ENCODE data around the gene KIFC3. TPM values are rescaled to one million over a fixed set of nuclear protein-coding genes. Genes with fewer than 3 reads are reported as not detected.
A peak's percentile ranks its signal among the peaks of the same experiment; 100 is the strongest.

Gene KIFC3
- total RNA-seq, 1 donor from 2014 or later, result 25.1 TPM

DNA sequence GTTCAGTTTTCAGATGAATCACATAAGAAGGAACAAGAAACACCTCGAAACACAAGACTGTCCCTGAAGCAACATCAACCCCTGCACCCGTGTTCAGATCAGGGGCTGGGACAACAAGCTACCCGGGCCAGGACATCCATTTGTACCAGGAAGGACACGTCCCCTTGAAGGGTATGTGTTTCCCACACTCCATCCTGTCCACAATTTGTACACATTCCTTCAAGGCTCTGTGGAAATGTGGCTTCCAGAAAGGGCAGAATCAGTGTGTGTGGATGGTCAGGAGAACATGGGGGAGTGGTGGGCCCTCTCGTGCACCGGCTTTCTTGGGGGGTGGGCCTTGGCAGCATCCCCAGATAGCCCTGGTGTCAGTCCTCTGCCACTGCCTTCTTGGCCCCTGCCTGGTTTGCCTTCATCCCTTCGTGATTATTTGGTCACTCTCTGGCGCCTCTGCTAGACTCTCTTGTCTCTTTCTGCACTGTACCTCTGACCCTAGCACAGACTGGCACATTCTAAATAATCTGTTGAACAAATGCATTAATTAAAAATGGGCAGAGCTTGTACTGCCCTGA lies 10.3 kb downstream of the KIFC3 start:
- H3K4me3 Mint-ChIP-seq, result no peak overlapping the region
- no peak for DNase-seq (ENCODE audit: low read depth, low spot score)
- H3K9me3 Mint-ChIP-seq, result no peaks in the 10 kb centered on the region
- H3K27ac Mint-ChIP-seq (ENCODE audit: unreplicated experiment), result no peak overlapping the region
- TF ChIP-seq, protein P1, sequence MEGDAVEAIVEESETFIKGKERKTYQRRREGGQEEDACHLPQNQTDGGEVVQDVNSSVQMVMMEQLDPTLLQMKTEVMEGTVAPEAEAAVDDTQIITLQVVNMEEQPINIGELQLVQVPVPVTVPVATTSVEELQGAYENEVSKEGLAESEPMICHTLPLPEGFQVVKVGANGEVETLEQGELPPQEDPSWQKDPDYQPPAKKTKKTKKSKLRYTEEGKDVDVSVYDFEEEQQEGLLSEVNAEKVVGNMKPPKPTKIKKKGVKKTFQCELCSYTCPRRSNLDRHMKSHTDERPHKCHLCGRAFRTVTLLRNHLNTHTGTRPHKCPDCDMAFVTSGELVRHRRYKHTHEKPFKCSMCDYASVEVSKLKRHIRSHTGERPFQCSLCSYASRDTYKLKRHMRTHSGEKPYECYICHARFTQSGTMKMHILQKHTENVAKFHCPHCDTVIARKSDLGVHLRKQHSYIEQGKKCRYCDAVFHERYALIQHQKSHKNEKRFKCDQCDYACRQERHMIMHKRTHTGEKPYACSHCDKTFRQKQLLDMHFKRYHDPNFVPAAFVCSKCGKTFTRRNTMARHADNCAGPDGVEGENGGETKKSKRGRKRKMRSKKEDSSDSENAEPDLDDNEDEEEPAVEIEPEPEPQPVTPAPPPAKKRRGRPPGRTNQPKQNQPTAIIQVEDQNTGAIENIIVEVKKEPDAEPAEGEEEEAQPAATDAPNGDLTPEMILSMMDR (conservative IDR thresholded peaks at IDR 0.05), result no peak
- no peaks in the 10 kb centered on the region for H3K27me3 Mint-ChIP-seq (ENCODE audit: low read depth)
- H3K4me1 Mint-ChIP-seq, result peaks cover 3% of the 10 kb centered on the region
- no peaks in the 10 kb centered on the region for H3K36me3 Mint-ChIP-seq (ENCODE audit: low read depth)

DNA sequence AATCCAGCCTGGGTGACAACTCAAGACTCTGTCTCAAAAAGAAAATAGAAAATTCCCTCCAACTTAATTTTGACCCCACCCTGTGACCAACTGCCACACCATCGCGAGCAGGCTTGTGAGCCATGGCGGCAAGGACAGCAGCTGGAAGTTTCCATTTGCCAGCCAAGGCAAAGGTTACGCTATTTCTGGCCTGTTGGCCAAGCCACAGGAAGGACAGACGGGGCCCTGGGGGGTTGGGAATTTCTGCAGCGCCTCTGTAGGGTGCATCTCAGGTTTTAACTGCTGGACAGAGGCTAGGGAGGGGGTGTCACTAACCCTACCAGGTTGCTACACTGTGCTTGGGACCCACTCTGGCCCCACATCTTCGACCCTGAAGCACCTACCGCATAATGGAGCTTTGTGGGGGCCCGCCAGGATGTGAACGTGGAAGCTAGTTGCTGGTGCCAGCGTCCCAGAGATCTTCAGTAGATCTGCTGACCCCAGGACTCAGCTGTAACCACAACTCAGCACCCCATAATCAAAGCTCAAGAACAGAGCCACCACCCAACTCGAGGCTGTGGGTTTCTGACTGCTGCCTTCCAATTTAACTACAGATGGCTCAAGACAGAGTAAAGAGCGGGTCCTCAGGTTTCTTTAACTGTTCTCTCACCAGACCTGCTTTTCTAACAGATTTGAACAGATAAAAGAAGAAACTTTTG lies 10.9 kb downstream of the KIFC3 start:
- H3K36me3 Mint-ChIP-seq (ENCODE audit: low read depth), result no peaks in the 10 kb centered on the region
- TF ChIP-seq, protein P1 (conservative IDR thresholded peaks at IDR 0.05), result no peak
- H3K27me3 Mint-ChIP-seq (ENCODE audit: low read depth), result no peaks in the 10 kb centered on the region
- no peaks in the 10 kb centered on the region for H3K9me3 Mint-ChIP-seq
- H3K27ac Mint-ChIP-seq (ENCODE audit: unreplicated experiment), result no peak overlapping the region
- no peak overlapping the region for H3K4me3 Mint-ChIP-seq
- DNase-seq (ENCODE audit: low read depth, low spot score), result no peak
- H3K4me1 Mint-ChIP-seq, result peaks cover 3% of the 10 kb centered on the region

DNA sequence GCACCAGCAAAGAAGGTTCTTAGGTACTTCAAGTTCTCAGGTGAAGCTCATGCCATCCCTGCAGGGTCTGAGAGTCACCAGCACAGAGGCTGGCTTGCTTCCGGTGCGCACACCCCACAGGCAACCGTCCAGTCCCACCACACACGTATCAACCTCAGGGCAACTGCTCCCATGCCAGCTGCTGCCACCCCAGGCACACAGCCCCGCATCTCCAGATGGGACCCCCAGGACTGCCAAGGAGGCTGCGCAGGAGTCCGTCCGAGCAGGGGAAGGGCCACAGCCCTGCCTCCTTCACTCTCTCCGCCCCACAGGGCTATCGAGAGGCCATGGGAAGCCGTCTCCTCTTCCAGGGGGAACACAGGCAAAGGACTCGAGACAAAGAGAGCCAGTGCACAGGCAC lies 13.3 kb downstream of the KIFC3 start:
- peak overlapping the region; percentile 19 for H3K27ac Mint-ChIP-seq (ENCODE audit: unreplicated experiment)

DNA sequence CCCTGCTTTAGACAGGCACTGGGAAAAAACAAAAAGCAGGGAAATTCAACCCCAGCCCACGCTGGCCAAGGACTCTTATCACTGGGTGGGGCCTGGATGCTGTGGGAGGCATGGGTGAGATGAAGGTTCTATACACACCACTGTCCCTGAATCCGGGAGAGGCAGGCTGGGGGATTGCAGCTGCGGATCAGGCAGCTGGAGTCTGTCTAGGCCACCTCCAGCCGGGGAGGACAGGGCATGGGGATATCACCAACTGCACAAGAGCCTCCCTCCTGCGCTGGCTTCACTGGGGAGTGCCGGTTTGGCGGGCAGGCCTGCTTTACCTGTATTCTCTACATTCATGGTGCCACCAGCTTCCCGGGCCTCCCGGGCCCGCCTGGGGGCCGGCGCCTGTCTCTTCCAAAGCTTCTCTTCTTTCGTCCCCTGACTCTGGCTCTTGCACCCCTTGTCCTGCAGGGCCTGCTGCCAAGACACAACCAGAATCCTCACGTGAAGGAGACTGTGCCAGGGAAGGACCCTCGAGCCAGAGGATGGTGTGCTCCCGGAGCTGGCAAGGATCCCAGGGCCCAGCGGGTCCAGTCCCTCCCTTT lies 13.9 kb downstream of the KIFC3 start:
- Mint-ChIP-seq H3K27me3 (ENCODE audit: low read depth) (no peaks in the 10 kb centered on the region), H3K36me3 (ENCODE audit: low read depth) (no peaks in the 10 kb centered on the region), H3K4me3 (no peak overlapping the region)

More for the DNA sequence above, 13.3 kb downstream of the KIFC3 start:
- no peak for DNase-seq (ENCODE audit: low read depth, low spot score)
- no peaks in the 10 kb centered on the region for H3K36me3 Mint-ChIP-seq (ENCODE audit: low read depth)
- peaks cover 3% of the 10 kb centered on the region for H3K4me1 Mint-ChIP-seq
- H3K4me3 Mint-ChIP-seq, result no peak overlapping the region
- H3K9me3 Mint-ChIP-seq, result no peaks in the 10 kb centered on the region
- no peaks in the 10 kb centered on the region for H3K27me3 Mint-ChIP-seq (ENCODE audit: low read depth)
- TF ChIP-seq, protein P1 (conservative IDR thresholded peaks at IDR 0.05), result no peak

DNA sequence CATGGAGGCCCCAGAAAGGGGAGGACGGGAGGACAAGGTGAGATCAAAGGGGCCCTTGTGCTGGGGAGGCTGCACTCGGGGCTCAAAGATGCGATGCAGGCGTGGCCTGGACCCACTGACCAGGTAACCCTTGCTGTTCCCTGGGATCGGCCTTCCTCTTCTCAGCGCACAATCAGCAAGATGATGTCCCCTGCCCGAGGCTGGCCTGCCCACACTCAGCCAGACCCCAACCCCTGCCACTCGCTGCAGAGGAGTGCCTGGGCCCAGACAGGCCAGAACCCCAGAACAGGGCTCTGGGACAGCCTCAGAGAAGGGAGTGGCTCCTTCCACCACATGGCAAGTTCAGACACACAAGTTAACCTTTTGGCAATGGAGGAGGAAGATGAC lies 14.8 kb downstream of the KIFC3 start:
- H3K4me3 Mint-ChIP-seq, result no peak overlapping the region
- no peaks in the 10 kb centered on the region for H3K36me3 Mint-ChIP-seq (ENCODE audit: low read depth)
- DNase-seq (ENCODE audit: low read depth, low spot score), result no peak
- no peaks in the 10 kb centered on the region for H3K9me3 Mint-ChIP-seq
- peaks cover 3% of the 10 kb centered on the region for H3K4me1 Mint-ChIP-seq
- no peak overlapping the region for H3K27ac Mint-ChIP-seq (ENCODE audit: unreplicated experiment)
- TF ChIP-seq, protein P1 (conservative IDR thresholded peaks at IDR 0.05), result no peak
- H3K27me3 Mint-ChIP-seq (ENCODE audit: low read depth), result no peaks in the 10 kb centered on the region

More for the DNA sequence above, 13.9 kb downstream of the KIFC3 start:
- Mint-ChIP-seq H3K9me3 (no peaks in the 10 kb centered on the region), H3K4me1 (peaks cover 3% of the 10 kb centered on the region), H3K27ac (ENCODE audit: unreplicated experiment) (no peak overlapping the region)
- TF ChIP-seq, protein P1 (conservative IDR thresholded peaks at IDR 0.05), result no peak
- no peak for DNase-seq (ENCODE audit: low read depth, low spot score)
